GM23248 (cell line): ENCODE measurements around the gene NDUFV2.

Experiments used
- EZH2 ChIP-seq: fragments of 200-600 bp; sonication (generic); IDR thresholded peaks from 2 replicates; pipeline ENCODE4 v1.6.1; 2018; ENCODE audit warnings: antibody characterized with exemption, mild to moderate bottlenecking; ENCODE audit not compliant: insufficient read depth, poor library complexity, severe bottlenecking
- EZH2phosphoT487 ChIP-seq: fragments of 200-600 bp; sonication (generic); IDR thresholded peaks from 2 replicates; pipeline ENCODE4 v1.6.1; 2018; ENCODE audit warnings: antibody characterized with exemption, moderate library complexity, mild to moderate bottlenecking, low read depth; ENCODE audit not compliant: insufficient read depth

GRCh38 chr18:9062418-9062751, 40.1 kb upstream of the NDUFV2 start:
- no peak for TF ChIP-seq EZH2
- no peak for TF ChIP-seq EZH2phosphoT487
